Neural cell (in vitro differentiated cells): ENCODE data around the gene PUM1. TPM values are rescaled to one million over a fixed set of nuclear protein-coding genes. Genes with fewer than 3 reads are reported as not detected.
"Not testable (repeated sequence)": the region's sequence is repeated elsewhere in the genome, so short reads cannot be mapped to it uniquely, and the experiment has no call there.

Experiments
- H2AFZ ChIP-seq: fragments of 200-600, 300-800 bp; sonication (generic), shearing (Covaris generic); 2 replicates; pipeline ENCODE4 v1.6.0; 2014; ENCODE audit warnings: low read depth, mild to moderate bottlenecking, antibody characterized with exemption, low read length, moderate library complexity
- H3F3A ChIP-seq: fragments of 200-600 bp; shearing (Covaris generic); 2 replicates; pipeline ENCODE4 v1.6.1; 2016; ENCODE audit warnings: mild to moderate bottlenecking, moderate library complexity, mixed read lengths, antibody characterized with exemption, low read length; ENCODE audit not compliant: insufficient read depth, poor library complexity, severe bottlenecking
- H3K27ac ChIP-seq: fragments of 200-600, 300-800 bp; sonication (generic), shearing (Covaris generic); 2 replicates; pipeline ENCODE4 v1.5.1; 2014; ENCODE audit warnings: mild to moderate bottlenecking, low read length, moderate library complexity
- H3K27me3 ChIP-seq: fragments of 300-800, 200-600 bp; sonication (generic), shearing (Covaris generic); 2 replicates; pipeline ENCODE4 v1.6.0; 2014; ENCODE audit warnings: mild to moderate bottlenecking, low read depth, low read length, moderate library complexity; ENCODE audit not compliant: insufficient read depth
- H3K36me3 ChIP-seq: fragments of 300-800, 200-600 bp; sonication (generic), shearing (Covaris generic); 2 replicates; pipeline ENCODE4 v1.5.1; 2014; ENCODE audit warnings: mild to moderate bottlenecking, antibody characterized with exemption, low read length, moderate library complexity; ENCODE audit not compliant: insufficient read depth
- H3K4me2 ChIP-seq: fragments of 300-800, 200-600 bp; sonication (generic), shearing (Covaris generic); 2 replicates; pipeline ENCODE4 v1.6.0; 2014; ENCODE audit warnings: mild to moderate bottlenecking, low read length
- H3K4me3 ChIP-seq: fragments of 300-800, 200-600 bp; sonication (generic), shearing (Covaris generic); 2 replicates; pipeline ENCODE4 v1.5.1; 2014; ENCODE audit warnings: mild to moderate bottlenecking, low read length, moderate library complexity
- H3K79me2 ChIP-seq: fragments of 200-600 bp; shearing (Covaris generic); replicated peaks from 2 replicates; pipeline ENCODE4 v1.6.0; 2014; ENCODE audit warnings: mild to moderate bottlenecking, low read length, moderate library complexity; ENCODE audit not compliant: insufficient read depth
- H3K9ac ChIP-seq: fragments of 300-800, 200-600 bp; sonication (generic), shearing (Covaris generic); 2 replicates; pipeline ENCODE4 v1.6.1; 2016; ENCODE audit warnings: mild to moderate bottlenecking, low read length, mixed read lengths
- H3K9me2 ChIP-seq: fragments of 200-600 bp; shearing (Covaris generic); 2 replicates; pipeline ENCODE4 v1.6.1; 2016; ENCODE audit warnings: mild to moderate bottlenecking, low read length, mixed read lengths; ENCODE audit not compliant: insufficient read depth
- H3K9me3 ChIP-seq: fragments of 200-600, 300-800 bp; sonication (generic), shearing (Covaris generic); 2 replicates; pipeline ENCODE4 v1.6.1; 2016; ENCODE audit warnings: mild to moderate bottlenecking, mixed run types, low read length, moderate library complexity, mixed read lengths
- H4K20me1 ChIP-seq: fragments of 200-600 bp; shearing (Covaris generic); 2 replicates; pipeline ENCODE4 v1.6.1; 2016; ENCODE audit warnings: mild to moderate bottlenecking, mixed run types; ENCODE audit not compliant: insufficient read depth
- EP300 ChIP-seq: fragments of 450-650 bp; conservative IDR thresholded peaks from 2 replicates; pipeline ENCODE4 v1.6.1; 2014; ENCODE audit warnings: antibody characterized with exemption, mild to moderate bottlenecking, moderate library complexity; ENCODE audit not compliant: poor library complexity, severe bottlenecking
- EZH2 ChIP-seq: fragments of 200-600, 300-800 bp; shearing (Covaris generic), sonication (generic); IDR thresholded peaks from 2 replicates; pipeline ENCODE4 v1.6.1; 2014; ENCODE audit warnings: antibody characterized with exemption, low read length, borderline replicate concordance, mild to moderate bottlenecking; ENCODE audit not compliant: insufficient read depth, poor library complexity, severe bottlenecking
- MXI1 ChIP-seq: fragments of 450-650 bp; conservative IDR thresholded peaks from 2 replicates; pipeline ENCODE4 v1.6.1; 2014; ENCODE audit warnings: antibody characterized with exemption, mild to moderate bottlenecking; ENCODE audit not compliant: poor library complexity, severe bottlenecking
- POLR2AphosphoS5 ChIP-seq: IDR thresholded peaks from 2 replicates; pipeline ENCODE4 v1.6.1; 2012
- RAD21 ChIP-seq: fragments of 450-650 bp; conservative IDR thresholded peaks from 2 replicates; pipeline ENCODE4 v1.6.1; 2014; ENCODE audit warnings: antibody characterized with exemption, mild to moderate bottlenecking, moderate library complexity
- SMC3 ChIP-seq: fragments of 450-650 bp; conservative IDR thresholded peaks from 2 replicates; pipeline ENCODE4 v1.6.1; 2014; ENCODE audit warnings: antibody characterized with exemption, mild to moderate bottlenecking, moderate library complexity; ENCODE audit not compliant: poor library complexity
- TAF1 ChIP-seq: IDR thresholded peaks from 2 replicates; pipeline ENCODE4 v1.6.1; 2012; ENCODE audit warnings: low read depth
- polyA plus RNA-seq: library from polyadenylated mRNA; depleted of rRNA; stranded (reverse); fragments of >200 nt; gene quantifications from 2 replicates; pipeline ENCODE4 v1.2.3, GENCODE V29; 2014
- TF ChIP-seq, protein P1 (sequence below): IDR thresholded peaks from 2 replicates; pipeline ENCODE4 v1.6.1; 2012; ENCODE audit warnings: borderline replicate concordance
- TF ChIP-seq, protein P2 (sequence below): fragments of 450-650 bp; IDR thresholded peaks from 2 replicates; pipeline ENCODE4 v1.5.1; 2014; ENCODE audit warnings: antibody characterized with exemption, mild to moderate bottlenecking, moderate library complexity; ENCODE audit not compliant: poor library complexity, severe bottlenecking

The PUM1 gene
- polyA plus RNA-seq, 1 donor from 2014 or later, result 60.8 TPM

DNA sequence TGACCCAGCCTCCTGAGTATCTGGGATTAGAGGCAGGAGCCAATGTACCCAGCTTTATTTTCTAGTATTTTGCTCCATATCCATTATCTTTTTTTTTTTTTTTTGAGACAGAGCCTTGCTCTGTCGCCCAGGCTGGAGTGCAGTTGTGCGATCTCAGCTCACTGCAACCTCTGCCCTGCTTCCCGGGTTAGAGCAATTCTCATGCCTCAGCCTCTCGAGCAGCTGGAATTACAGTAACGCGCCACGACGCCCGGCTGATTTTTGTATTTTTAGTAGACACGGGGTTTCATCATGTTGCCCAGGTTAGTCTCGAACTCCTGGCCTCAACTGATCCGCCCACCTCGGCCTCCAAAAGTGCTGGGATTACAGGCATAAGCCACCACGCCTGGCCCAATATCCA, 12.9 kb downstream of the PUM1 start:
- H2AFZ ChIP-seq, H3K4me2 ChIP-seq, H3K27ac ChIP-seq, H3K27me3 ChIP-seq, H3K4me3 ChIP-seq, H3F3A ChIP-seq, H3K36me3 ChIP-seq, H3K9me3 ChIP-seq, H3K9me2 ChIP-seq, H3K9ac ChIP-seq: not testable (repeated sequence)
- peaks cover 90% of the 10 kb centered on the region for H3K79me2 ChIP-seq
- peaks cover 33% of the 10 kb centered on the region for H4K20me1 ChIP-seq

DNA sequence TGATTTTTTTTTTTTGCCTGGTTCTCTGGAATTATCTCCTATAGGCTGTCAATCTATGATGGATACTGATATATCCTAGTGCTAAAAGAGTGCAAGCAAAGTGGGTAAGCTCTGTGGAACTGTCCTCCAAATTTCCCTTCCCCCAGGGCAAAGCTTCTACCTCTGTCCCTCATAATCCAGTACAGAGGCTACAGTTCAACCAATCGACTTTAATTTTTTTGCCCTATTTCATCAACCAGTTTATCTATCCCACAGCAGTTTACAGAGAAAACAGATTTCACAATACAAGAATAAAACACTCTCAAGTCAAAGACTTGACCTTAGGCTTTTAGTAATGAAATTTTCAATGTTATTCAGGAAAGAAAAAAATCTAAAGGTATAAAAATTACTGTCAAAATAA, 13.9 kb downstream of the PUM1 start:
- Histone ChIP-seq H3K4me2 (no peak overlapping the region), H4K20me1 (peaks cover 33% of the 10 kb centered on the region), H3K4me3 (no peak overlapping the region)

DNA sequence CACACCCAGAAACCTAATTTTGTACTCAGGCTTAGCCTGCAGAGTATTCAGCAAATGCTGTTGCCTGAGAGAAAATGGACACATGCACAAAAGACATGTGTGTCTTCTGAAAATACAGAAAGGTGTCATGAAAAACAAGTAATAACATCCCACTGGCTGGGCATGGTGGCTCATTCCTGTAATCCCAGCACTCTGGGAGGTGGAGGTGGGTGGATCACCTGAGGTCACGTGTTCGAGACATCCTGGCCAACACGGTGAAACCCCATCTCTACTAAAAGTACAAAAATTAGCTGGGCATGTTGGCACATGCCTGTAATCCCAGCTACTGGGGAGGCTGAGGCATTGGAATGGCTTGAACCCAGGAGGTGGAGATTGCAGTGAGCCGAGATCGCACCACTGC, 18.0 kb downstream of the PUM1 start:
- H3K36me3 ChIP-seq, result not testable (repeated sequence)

More for the DNA sequence above, 13.9 kb downstream of the PUM1 start:
- Histone ChIP-seq H3K27ac (no peak overlapping the region), H3K36me3 (no peaks in the 10 kb centered on the region), H3K9me2 (no peaks in the 10 kb centered on the region), H3K79me2 (peaks cover 90% of the 10 kb centered on the region), H3F3A (no peaks in the 10 kb centered on the region), H2AFZ (no peak overlapping the region), H3K9me3 (no peaks in the 10 kb centered on the region), H3K9ac (no peak overlapping the region), H3K27me3 (no peaks in the 10 kb centered on the region)
- TF ChIP-seq, protein P1, sequence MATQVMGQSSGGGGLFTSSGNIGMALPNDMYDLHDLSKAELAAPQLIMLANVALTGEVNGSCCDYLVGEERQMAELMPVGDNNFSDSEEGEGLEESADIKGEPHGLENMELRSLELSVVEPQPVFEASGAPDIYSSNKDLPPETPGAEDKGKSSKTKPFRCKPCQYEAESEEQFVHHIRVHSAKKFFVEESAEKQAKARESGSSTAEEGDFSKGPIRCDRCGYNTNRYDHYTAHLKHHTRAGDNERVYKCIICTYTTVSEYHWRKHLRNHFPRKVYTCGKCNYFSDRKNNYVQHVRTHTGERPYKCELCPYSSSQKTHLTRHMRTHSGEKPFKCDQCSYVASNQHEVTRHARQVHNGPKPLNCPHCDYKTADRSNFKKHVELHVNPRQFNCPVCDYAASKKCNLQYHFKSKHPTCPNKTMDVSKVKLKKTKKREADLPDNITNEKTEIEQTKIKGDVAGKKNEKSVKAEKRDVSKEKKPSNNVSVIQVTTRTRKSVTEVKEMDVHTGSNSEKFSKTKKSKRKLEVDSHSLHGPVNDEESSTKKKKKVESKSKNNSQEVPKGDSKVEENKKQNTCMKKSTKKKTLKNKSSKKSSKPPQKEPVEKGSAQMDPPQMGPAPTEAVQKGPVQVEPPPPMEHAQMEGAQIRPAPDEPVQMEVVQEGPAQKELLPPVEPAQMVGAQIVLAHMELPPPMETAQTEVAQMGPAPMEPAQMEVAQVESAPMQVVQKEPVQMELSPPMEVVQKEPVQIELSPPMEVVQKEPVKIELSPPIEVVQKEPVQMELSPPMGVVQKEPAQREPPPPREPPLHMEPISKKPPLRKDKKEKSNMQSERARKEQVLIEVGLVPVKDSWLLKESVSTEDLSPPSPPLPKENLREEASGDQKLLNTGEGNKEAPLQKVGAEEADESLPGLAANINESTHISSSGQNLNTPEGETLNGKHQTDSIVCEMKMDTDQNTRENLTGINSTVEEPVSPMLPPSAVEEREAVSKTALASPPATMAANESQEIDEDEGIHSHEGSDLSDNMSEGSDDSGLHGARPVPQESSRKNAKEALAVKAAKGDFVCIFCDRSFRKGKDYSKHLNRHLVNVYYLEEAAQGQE, result no peak
- TF ChIP-seq SMC3 (no peak), TAF1 (no peak), MXI1 (no peak), RAD21 (no peak), POLR2AphosphoS5 (no peak), EP300 (no peak), EZH2 (no peak)
- TF ChIP-seq, protein P2, sequence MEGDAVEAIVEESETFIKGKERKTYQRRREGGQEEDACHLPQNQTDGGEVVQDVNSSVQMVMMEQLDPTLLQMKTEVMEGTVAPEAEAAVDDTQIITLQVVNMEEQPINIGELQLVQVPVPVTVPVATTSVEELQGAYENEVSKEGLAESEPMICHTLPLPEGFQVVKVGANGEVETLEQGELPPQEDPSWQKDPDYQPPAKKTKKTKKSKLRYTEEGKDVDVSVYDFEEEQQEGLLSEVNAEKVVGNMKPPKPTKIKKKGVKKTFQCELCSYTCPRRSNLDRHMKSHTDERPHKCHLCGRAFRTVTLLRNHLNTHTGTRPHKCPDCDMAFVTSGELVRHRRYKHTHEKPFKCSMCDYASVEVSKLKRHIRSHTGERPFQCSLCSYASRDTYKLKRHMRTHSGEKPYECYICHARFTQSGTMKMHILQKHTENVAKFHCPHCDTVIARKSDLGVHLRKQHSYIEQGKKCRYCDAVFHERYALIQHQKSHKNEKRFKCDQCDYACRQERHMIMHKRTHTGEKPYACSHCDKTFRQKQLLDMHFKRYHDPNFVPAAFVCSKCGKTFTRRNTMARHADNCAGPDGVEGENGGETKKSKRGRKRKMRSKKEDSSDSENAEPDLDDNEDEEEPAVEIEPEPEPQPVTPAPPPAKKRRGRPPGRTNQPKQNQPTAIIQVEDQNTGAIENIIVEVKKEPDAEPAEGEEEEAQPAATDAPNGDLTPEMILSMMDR, result no peak

More for the DNA sequence above, 18.0 kb downstream of the PUM1 start:
- H2AFZ ChIP-seq, H3K27me3 ChIP-seq, H3K27ac ChIP-seq, H3K9me3 ChIP-seq, H3K4me2 ChIP-seq, H3F3A ChIP-seq, H3K9ac ChIP-seq, H3K9me2 ChIP-seq, H3K4me3 ChIP-seq: not testable (repeated sequence)
- Histone ChIP-seq H3K79me2 (peaks cover 87% of the 10 kb centered on the region), H4K20me1 (peaks cover 13% of the 10 kb centered on the region)
